NCI-H2196 (cell line): ENCODE measurements around the gene PTGDR2.
"Not testable (repeated sequence)": the region's sequence is repeated elsewhere in the genome, so short reads cannot be mapped to it uniquely, and the experiment has no call there.

ENCODE experiments used
- DNase-seq: peaks from one replicate; lab custom pipeline; 2025; ENCODE audit not compliant: unreplicated experiment; lab: John Stamatoyannopoulos, UW

Gene PTGDR2

DNA sequence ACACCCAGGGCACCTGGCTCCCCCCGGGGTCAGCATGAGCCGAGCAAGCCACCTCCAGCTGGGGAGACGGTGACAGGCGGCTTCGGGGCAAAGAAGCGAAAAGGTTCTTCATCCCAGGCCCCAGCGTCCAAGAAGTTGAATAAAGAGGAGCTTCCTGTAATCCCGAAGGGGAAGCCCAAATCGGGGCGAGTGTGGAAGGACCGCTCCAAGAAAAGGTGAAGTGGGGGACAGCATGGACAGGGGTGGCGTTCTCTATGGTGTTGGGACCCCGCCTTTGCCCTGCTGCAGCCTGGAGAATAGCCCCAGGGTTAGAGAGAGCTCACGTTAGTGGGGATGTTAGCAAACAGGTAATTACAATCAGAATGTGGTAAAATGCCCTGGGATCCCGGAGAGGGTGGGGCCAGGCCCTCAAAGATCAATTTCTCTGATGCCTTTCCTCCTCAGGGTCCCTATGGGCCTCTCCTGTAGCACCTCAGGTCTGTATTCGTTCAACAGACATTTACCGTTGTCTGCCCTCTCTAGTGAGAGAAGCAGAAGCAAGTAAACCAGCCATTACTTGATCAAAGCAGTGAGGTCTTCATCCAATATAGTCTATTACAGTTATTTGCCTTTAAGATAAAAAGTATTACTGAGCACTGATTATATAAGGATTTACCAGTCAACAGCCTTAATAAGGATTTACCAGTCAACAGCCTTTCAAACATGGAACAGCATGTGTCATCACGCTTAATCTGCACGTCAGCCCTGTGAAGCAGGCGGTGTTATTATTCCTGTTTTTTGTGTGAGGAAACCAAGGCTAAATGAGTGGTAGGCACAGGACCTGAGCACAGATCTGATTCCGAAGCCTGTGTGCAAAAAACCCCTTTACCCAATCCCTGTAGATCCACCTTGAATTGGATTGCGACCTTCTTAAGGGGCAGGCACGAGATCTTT, 12.8 kb downstream of the PTGDR2 start:
- DNase-seq, result no peak

- DNase-seq, result peak; percentile 93
These were observed 13.7 kb downstream of the PTGDR2 start, which contains the start of gene CCDC86 for GRCh38 chr11:60841797-60842667. TSS of gene CCDC86 (plus strand) at chr11:60842113. CDS start at chr11:60842125, 12 bp downstream.

DNA sequence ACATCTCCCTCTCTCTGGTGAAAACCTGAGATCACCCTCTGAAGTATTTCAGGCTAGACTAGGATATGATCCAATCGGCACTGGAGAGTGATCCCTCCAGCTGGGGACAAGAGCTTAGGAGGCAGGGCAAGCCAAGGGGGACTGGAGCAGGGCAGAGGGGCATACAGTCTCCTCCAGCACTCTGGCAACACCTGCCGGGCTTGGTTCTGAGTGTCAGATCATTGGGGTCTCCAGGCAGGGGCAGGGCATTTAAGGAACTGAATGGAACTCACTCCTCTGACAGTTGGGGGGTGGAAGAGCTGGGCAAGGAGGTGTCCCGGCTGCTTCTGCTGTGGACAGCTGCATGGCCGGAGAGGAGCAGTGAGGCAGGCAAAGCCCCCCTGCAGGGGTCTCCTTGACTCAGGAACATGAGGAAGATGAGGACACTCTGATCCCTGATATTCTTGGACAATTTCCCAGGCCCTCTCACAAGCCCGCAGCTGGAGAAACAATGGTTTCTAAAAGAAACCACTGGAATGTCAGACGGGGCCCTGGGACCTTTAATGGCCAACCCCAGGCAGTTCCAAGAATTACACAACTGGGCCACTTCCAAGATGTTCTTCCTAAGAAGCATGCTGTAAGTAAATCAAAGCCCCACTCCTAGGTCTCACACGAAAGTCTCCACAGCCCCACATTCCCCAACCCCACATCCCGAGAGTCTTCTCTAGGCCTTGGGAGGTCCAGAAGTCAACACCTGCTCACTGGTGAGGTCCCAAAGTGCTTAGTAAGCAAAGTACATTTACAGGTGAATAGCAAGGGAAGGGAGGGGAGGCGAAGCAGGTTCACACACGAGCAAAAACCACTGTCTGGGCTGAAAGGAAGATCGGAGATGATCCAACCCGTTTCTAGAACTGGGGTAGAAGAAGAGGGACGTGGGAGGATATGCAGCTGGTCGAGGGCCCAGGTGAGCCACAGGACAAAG, 15.0 kb downstream of the PTGDR2 start:
- DNase-seq, result no peak

- DNase-seq, result no peak
These were observed 17.6 kb downstream of the PTGDR2 start for GRCh38 chr11:60838132-60838531.

DNA sequence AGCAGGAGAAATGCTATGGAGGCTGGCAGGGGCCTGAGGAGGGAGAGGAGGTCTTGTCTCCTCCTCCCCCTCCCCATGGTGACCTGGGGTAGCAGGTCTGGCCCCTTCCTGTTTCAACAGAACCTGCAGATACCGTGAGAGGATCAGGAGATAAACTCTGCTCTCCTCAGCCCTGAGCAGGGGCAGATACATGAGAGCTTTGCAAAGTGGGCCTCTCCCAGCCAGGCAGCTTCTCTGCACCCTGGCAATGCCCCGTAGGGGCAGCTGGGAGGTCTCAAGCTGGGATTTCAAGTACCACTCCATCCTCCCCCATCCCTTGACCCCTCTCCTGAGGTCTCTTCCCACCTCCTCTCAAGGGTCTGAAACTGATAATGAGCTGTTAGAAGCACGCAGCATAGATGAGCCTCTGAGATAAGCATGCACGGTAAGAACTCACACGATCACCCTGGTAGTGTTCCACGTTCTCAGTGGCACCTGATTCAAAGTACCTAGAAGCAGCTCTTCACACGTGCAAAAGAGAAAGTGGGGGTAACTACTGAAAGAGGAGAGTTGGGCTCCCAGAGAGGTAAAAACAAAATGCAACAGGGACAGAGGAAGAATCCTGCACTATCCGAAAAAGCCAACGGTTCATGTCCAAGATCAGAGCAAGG, 18.8 kb downstream of the PTGDR2 start:
- DNase-seq, result no peak

DNA sequence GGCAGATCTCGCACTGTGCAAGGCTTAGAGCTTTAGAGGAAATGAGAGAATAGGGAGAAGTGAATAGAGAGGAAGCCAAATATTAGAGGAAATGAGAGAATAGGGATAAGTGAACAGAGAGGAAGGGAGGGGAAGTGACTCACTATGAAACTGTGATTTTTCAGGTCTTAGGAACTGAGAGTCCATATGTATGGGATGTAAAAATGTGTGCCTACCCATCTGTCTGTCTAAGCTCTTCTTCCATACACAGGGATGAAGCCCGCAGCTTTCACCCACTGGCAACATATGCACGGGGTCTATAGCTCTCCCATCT, 20.3 kb downstream of the PTGDR2 start:
- DNase-seq, result no peak

- no peak for DNase-seq
These were observed 20.8 kb downstream of the PTGDR2 start for GRCh38 chr11:60834742-60835533.

DNA sequence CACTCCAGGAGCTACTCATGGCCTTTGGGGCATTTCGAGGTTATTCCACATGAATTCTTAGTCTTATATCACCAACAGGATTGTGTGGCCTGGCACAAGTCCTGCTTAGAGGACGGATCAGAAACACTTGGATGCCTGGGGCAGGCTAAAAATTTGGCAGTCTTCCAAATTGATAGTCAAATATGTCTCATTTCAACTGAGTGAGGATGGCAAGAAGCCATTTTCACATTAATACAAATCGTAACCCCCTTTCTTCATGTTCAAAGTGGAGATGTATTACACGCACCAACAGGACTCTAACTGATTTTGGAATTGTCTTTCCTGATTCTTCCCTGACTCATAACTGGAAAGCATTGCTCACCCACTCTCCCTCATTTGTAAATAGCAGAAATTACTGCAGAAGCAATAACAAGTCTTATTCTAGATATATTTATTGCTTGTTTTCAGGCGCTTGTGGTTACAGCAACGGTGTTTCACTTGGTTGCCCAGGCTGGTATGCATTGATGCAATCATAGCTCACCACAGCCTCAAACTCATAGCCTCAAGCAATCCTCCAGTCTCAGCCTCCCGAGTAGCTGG, 24.2 kb downstream of the PTGDR2 start:
- DNase-seq, result peak; percentile 80

DNA sequence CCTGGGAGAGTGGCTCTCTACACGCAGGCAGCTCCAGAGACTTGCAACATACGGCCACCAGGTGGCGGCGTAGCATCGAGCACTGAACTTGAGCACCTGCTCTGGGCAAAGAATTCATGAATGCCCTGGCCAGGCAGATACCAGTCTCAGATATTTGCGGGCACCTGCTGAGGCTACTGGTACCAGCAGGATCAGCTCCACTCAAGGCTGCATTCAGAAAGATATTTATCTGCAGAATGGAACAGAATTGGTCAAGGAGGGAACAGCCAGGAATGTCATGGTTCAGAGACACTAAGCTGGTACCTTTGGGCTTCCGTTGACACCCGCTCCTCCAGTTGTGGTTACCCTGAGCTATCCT, 24.6 kb downstream of the PTGDR2 start:
- DNase-seq, result peak; percentile 92

GRCh38 chr11:60830478-60831142, 25.1 kb downstream of the PTGDR2 start:
- no peak for DNase-seq

GRCh38 chr11:60825790-60826189, 30.0 kb downstream of the PTGDR2 start:
- DNase-seq, result no peak

DNA sequence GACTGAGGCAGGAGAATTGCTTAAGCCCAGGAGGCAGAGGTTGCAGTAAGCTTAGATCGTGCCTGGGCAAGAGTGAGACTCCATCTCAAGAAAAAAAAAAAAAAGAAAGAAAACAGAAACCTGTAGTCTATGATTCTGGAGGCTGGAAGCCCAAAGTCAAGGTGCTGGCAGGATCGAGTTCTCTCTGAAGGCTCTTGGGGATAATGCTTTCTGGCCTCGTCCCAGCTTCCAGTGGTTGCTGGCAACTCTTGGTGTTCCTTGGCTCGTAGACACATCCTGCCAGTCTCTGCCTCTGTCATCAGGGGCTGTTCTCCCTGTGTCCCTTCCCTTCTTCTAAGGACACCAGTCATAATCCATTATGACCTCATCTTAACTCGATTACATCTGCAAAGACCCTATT, 30.6 kb downstream of the PTGDR2 start:
- DNase-seq, result no peak

- not testable (repeated sequence) for DNase-seq
These were observed 31.9 kb downstream of the PTGDR2 start for GRCh38 chr11:60823745-60824306.

GRCh38 chr11:60821827-60822599, 33.7 kb downstream of the PTGDR2 start:
- DNase-seq, result no peak

DNA sequence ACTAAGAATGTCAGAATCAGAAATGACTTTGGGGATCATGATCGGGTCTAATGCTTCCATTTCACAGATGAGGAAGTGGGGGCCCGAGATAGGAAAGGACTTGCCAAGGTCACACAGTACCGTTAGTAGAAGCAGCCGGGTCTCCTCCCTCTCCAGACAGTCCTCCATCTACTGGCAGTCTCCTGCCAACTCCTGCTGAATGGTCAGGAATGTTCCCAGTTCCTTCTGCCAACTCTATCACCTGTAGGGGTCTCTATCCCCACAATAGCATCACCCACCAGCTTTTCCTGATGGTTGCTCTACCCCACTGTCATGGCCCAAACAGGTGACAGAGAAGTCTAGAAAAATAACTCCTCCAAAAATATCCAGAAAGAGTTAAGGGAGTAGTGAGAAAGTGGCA, 37.7 kb downstream of the PTGDR2 start:
- no peak for DNase-seq

DNA sequence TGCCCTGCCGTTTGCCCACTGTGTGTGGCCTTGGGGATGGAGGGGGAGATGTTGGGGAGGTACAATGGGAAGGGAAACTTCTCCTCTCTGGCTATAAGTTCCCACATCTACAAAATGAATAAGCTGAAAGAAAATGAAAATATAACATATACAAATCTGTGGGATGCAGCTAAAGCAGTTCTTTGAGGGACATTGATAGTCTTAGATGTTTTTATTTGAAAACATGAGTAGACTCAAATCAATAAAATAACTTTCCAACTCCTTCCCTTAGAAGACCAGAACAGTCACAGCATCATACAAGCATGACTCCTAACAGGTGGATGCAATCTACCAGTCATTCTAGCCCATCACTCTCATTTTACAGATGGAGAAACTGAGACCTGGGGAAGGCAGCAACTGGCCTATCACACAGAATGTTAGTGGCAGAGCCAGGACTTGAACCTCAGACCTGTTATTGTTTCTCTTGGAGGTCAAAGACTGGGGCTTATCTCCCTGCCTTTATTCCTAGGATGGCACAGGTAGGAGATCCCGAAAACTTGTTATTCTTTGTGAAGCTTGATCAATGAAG, 39.1 kb downstream of the PTGDR2 start:
- no peak for DNase-seq

DNA sequence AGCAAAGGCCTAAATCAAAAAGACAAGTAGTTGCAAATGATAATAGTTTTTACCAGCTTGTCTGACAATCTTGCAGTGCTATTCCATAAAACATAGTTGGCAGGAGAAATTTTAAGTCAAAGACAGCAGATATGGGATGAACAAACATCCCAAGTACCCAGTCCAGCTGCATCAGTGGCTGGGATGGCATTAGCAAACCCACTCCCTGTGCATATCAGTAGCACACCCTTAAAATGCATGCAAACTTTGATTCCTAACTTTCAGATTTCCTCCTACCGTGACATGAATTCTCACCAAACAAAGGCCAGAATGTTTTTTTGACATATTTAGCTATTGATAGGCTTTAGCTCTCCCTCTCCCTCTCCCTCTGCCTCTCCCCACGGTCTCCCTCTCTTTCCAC, 41.6 kb downstream of the PTGDR2 start:
- DNase-seq, result no peak
